GM20000 (cell line): ENCODE measurements around the gene ZNF100.
A peak's percentile ranks its signal among the peaks of the same experiment; 100 is the strongest.
"Not testable (repeated sequence)": the region's sequence is repeated elsewhere in the genome, so short reads cannot be mapped to it uniquely, and the experiment has no call there.

Experiments used
- DNase-seq: peaks from one replicate; pipeline ENCODE4 v3.0.0; 2012; ENCODE audit warnings: low spot score
- TF ChIP-seq, protein P1 (sequence below): IDR thresholded peaks from 2 replicates; pipeline ENCODE4 v1.5.1; 2012; ENCODE audit warnings: mild to moderate bottlenecking, control low read depth; ENCODE audit errors: extremely low read depth, missing control alignments

The ZNF100 gene

DNA sequence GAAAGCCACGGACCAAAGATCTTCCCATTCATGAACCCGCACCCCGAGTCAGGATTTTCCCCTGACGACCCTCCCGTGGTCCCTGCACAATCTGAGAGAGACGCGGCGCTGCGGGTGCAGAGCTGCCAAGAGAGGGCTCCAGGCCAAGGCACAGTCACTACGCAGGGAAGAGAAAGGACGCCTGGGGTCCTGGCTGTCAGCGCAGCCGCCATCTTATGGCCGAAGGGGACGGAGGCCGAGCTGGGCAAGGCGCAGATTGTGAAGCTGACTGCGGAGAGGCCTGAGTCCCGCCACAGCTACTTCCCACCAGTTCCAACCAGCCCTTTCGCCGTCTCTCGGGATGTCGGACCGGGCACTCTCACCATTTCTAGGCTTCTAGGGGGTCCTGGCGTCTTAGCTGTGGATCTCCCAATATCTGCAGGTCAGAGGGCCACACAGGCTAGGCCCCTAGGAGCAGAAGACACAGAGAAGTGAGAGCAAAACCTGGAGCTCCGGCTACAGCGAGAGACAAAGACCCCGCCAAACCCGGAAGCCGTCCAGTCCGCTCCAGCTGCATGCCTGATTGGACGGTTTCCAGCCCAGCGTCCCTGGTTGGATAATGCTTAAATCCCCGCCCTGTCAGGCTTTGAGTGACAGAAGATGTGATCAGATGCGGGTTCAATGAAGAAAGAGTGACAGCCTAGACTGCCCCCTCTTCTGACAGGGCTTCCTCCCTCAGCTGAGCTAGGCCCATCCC, at the start of gene ZNF100:
ZNF100 (minus strand) TSS at position 515 of the 736 bp plus-strand sequence; CDS start at position 365, 150 bp downstream.
- TF ChIP-seq, protein P1, sequence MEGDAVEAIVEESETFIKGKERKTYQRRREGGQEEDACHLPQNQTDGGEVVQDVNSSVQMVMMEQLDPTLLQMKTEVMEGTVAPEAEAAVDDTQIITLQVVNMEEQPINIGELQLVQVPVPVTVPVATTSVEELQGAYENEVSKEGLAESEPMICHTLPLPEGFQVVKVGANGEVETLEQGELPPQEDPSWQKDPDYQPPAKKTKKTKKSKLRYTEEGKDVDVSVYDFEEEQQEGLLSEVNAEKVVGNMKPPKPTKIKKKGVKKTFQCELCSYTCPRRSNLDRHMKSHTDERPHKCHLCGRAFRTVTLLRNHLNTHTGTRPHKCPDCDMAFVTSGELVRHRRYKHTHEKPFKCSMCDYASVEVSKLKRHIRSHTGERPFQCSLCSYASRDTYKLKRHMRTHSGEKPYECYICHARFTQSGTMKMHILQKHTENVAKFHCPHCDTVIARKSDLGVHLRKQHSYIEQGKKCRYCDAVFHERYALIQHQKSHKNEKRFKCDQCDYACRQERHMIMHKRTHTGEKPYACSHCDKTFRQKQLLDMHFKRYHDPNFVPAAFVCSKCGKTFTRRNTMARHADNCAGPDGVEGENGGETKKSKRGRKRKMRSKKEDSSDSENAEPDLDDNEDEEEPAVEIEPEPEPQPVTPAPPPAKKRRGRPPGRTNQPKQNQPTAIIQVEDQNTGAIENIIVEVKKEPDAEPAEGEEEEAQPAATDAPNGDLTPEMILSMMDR: no peak
- peak; percentile 83 for DNase-seq

DNA sequence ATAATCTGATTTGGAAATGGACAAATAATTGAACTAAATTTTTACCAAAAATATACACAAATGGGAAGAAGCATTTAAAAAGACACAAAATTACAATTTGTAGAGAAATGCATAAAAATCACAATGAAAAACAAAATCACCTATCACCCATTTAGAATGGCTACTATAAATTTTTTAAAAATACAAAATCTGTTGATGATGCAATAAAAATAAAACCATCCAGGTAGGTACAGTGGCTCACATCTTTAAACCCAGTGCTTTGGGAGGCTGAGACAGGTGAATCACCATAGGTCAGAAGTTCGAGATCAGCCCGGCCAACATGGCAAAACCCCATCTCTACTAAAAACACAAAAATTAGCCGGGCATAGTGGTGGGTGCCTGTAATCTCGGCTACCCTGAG, 45.1 kb upstream of the ZNF100 start:
- TF ChIP-seq, protein P1: no peak
- DNase-seq: no peak

DNA sequence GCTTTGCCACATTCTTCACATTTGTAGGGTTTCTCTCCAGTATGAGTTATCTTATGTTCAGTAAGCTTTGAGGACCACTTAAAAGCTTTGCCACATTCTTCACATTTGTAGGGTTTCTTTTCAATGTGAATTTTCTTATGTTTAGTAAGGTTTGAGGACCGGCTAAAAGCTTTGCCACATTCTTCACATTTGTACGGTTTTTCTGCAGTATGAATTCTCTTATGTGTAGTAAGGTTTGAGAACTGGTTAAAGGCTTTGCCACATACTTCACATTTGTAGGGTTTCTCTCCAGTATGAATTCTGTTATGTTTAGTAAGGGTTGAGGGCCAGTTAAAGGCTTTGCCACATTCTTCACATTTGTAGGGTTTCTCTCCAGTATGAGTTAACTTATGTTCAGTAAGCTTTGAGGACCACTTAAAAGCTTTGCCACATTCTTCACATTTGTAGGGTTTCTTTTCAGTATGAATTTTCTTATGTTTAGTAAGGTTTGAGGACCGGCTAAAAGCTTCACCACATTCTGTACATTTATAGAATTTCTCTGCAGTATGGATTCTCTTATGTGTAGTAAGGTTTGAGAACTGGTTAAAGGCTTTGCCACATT, 41.1 kb upstream of the ZNF100 start:
- DNase-seq: not testable (repeated sequence)

DNA sequence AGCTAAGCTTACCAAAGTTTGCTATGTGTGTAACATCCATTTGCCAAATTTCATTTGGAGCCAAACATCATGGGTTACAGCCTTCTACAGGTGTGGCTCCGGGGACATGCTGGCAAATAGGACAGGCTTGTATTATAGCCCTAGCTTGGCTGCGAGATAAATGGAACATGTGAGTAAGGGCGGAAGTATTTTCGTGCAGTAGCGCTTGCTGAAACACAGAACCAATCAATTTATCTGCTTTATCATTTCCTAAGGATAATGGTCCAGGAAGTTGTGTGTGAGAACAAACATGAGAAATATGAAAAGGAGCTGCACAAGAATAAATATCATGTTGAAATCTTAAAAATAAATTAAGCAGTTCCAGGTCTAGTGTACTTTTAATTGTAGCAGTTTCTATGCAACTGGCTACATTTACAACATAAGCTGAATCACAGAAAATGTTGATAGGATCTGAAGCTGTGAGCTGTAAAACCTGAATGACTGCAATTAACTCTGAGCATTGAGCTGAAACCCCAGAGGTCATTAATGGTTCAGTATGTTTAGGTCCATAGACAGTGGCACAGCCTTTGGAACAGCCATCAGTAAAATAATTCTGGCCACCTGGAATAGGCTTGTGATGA, 22.2 kb upstream of the ZNF100 start:
- no peak for DNase-seq
- TF ChIP-seq, protein P1: no peak

DNA sequence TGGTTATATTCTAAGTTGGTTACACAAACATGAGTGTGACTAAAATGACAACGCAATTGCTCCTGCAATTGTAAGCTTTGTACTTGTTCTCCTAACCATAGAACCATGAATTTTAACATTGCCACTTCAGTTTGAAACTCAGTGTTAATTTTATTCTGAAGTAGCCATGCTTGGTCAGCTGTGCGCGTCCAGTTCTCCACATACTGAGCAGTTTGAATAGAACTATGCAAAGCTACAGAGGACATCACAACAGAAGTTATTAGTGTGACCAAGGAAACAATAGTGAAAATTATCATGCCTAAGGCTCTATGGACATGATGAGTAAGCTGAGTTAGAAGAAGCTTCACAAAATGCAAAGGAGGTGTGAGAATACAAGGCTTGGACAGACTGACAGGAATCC, 19.6 kb upstream of the ZNF100 start:
- no peak for DNase-seq

DNA sequence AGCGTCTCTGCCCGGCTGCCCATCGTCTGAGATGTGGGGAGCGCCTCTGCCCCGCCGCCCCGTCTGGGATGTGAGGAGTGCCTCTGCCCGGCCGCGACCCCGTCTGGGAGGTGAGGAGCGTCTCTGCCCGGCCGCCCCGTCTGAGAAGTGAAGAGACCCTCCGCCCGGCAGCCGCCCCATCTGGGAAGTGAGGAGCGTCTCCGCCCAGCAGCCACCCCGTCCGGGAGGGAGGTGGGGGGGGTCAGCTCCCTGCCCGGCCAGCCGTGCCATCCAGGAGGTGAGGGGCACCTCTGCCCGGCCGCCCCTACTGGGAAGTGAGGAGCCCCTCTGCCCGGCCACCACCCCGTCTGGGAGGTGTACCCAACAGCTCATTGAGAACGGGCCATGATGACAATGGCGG, 8.4 kb upstream of the ZNF100 start:
- DNase-seq: not testable (repeated sequence)

More for the DNA sequence above, 19.6 kb upstream of the ZNF100 start:
- TF ChIP-seq, protein P1: no peak

DNA sequence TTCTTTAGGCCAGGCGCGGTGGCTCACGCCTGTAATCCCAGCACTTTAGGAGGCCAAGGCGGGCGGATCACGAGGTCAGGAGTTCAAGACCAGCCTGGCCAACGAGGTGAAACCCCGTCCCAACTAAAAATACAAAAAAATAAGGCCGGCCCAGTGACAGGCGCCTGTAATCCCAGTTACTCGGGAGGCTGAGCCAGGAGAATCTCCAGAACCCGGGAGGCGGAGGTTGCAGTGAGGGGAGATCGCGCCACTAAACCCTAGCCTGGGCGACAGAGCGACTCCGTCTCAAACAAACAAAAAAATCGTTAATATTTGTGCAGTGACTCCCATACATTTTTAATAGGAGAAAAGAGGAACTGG, 694 bp downstream of the ZNF100 start:
- DNase-seq: not testable (repeated sequence)

DNA sequence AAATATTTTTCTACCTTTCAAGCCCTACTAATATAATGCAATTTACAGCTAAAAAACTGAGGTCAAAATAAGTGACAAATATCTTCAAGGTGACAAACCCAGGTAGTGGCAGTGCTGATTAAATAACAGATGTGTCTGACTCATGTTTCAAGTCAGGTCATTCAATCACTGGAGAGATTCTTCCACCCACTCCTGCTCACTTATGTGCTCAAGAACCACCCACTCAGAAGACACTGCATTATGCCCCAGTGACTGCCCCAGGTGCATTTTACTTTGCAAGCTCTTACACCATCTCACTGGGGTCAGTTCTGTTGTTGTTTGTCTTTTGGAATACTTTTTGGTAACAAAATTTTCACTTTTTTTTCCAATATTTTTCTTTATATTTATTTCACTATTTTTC, 2.2 kb downstream of the ZNF100 start:
- no peak for DNase-seq
- TF ChIP-seq, protein P1: no peak

DNA sequence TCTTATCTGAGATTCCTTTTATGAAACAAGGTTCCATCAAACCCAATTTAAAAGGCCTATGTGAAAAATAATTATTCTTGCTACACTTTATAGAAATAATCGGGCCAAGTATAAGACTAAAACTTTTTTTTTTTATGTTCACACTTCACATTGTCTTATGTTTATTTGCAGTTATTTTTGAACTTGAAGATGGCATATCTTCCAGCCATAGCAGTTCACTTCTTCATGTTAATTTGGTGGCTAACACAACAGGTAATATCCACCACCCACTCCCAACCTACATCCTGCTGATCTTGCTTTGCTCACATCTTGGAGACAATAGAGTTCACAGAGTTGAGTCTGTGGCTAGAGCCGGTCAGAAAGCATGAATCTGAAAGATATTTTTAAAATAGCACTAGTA, 5.8 kb downstream of the ZNF100 start:
- not testable (repeated sequence) for DNase-seq
